HEK293 (cell line): Measurements from ENCODE around the gene PHETA2.

Source experiments
- CTCF ChIA-PET: fragments of 350-600 bp; formaldehyde crosslinking; extraction: SDS; loops from one replicate; lab custom pipeline; 2021; ENCODE audit warnings: antibody characterized with exemption; lab: Yijun Ruan, JAX
- POLR2A ChIA-PET: fragments of 300-600 bp; formaldehyde crosslinking; extraction: SDS; loops from one replicate; lab custom pipeline; 2020; ENCODE audit warnings: antibody characterized with exemption, inconsistent platforms; lab: Yijun Ruan, JAX
- H3K27ac ChIP-seq: fragments of 200-500 bp; sonication (Bioruptor generic); 2 replicates; pipeline ENCODE4 v1.5.1; 2014; ENCODE audit warnings: low read depth, low read length, control low read depth, inconsistent platforms; ENCODE audit errors: extremely low read depth
- H3K36me3 ChIP-seq, 2 experiments: fragments of 200-500 bp in 1 of 2; sonication (Bioruptor generic) in 1 of 2; 1 replicate in 1 of 2; 2 replicates in 1 of 2; pipeline ENCODE4 v1.5.1; 2014 to 2017; ENCODE audit warnings: inconsistent platforms in 2 of 2, low read length in 2 of 2; ENCODE audit not compliant: control insufficient read depth in 2 of 2, insufficient read depth in 1 of 2
- H3K4me1 ChIP-seq: fragments of 200-500 bp; sonication (Bioruptor generic); 2 replicates; pipeline ENCODE4 v1.5.1; 2014; ENCODE audit warnings: mild to moderate bottlenecking, low read length, inconsistent platforms; ENCODE audit not compliant: control insufficient read depth, insufficient read depth
- H3K4me3 ChIP-seq: 2 replicates; pipeline ENCODE4 v1.5.1; 2011; ENCODE audit warnings: low read depth, mild to moderate bottlenecking, control low read depth, low read length, moderate library complexity
- H3K9me3 ChIP-seq: fragments of 200-500 bp; sonication (Bioruptor generic); 2 replicates; pipeline ENCODE4 v1.5.1; 2014; ENCODE audit warnings: low read depth, low read length, inconsistent platforms; ENCODE audit not compliant: control insufficient read depth, insufficient read depth
- KLF8 ChIP-seq: fragments of 450-650 bp; formaldehyde crosslinking; IDR thresholded peaks from 2 replicates; pipeline ENCODE4 v1.5.1; 2016; ENCODE audit warnings: missing biosample characterization, missing genetic modification characterization
- OVOL3 ChIP-seq: fragments of 450-650 bp; formaldehyde crosslinking; IDR thresholded peaks from 2 replicates; pipeline ENCODE4 v1.5.1; 2016; ENCODE audit warnings: missing biosample characterization, missing genetic modification characterization
- REST ChIP-seq: fragments of 450-650 bp; formaldehyde crosslinking; IDR thresholded peaks from 2 replicates; pipeline ENCODE4 v1.5.1; 2016; ENCODE audit warnings: missing biosample characterization, missing genetic modification characterization
- SETDB1 ChIP-seq: IDR thresholded peaks from one replicate; pipeline ENCODE4 v1.6.1; 2017; ENCODE audit warnings: mild to moderate bottlenecking, low read length, moderate library complexity, mixed read lengths; ENCODE audit not compliant: insufficient read length
- SP2 ChIP-seq: fragments of 450-650 bp; formaldehyde crosslinking; IDR thresholded peaks from 2 replicates; pipeline ENCODE4 v1.5.1; 2016; ENCODE audit warnings: missing biosample characterization, missing genetic modification characterization
- TCF7L2 ChIP-seq: IDR thresholded peaks from 2 replicates; pipeline ENCODE4 v1.6.1; 2011; ENCODE audit warnings: low read depth, mild to moderate bottlenecking, inconsistent platforms, low read length, moderate library complexity, borderline replicate concordance
- TRIM28 ChIP-seq: IDR thresholded peaks from 2 replicates; pipeline ENCODE4 v1.6.1; 2011; ENCODE audit warnings: low read length, control low read depth, borderline replicate concordance
- YY2 ChIP-seq: fragments of 450-650 bp; formaldehyde crosslinking; IDR thresholded peaks from 2 replicates; pipeline ENCODE4 v1.5.1; 2016; ENCODE audit warnings: missing biosample characterization, missing genetic modification characterization
- ZBTB8A ChIP-seq: fragments of 450-650 bp; formaldehyde crosslinking; IDR thresholded peaks from 2 replicates; pipeline ENCODE4 v1.5.1; 2016; ENCODE audit warnings: missing biosample characterization, missing genetic modification characterization
- ZFP37 ChIP-seq: fragments of 450-650 bp; formaldehyde crosslinking; IDR thresholded peaks from 2 replicates; pipeline ENCODE4 v1.5.1; 2016; ENCODE audit warnings: missing biosample characterization, missing genetic modification characterization
- ZNF140 ChIP-seq: fragments of 450-650 bp; formaldehyde crosslinking; IDR thresholded peaks from 2 replicates; pipeline ENCODE4 v1.5.1; 2016; ENCODE audit warnings: missing biosample characterization, missing genetic modification characterization
- ZNF146 ChIP-seq: fragments of 450-650 bp; formaldehyde crosslinking; IDR thresholded peaks from 2 replicates; pipeline ENCODE4 v1.5.1; 2016; ENCODE audit warnings: missing biosample characterization, missing genetic modification characterization
- ZNF24 ChIP-seq: fragments of 450-650 bp; formaldehyde crosslinking; IDR thresholded peaks from 2 replicates; pipeline ENCODE4 v1.5.1; 2016; ENCODE audit warnings: missing biosample characterization, missing genetic modification characterization
- ZNF274 ChIP-seq, 2 experiments: fragments of 200-500 bp in 1 of 2; fragments of 450-650 bp in 1 of 2; sonication (Bioruptor generic) in 1 of 2; formaldehyde crosslinking in 1 of 2; IDR thresholded peaks; 2 replicates each; pipeline versions ENCODE4 v1.5.1 to v1.6.1; 2014 to 2016; ENCODE audit warnings: borderline replicate concordance in 1 of 2, inconsistent platforms in 1 of 2, low read length in 1 of 2, missing biosample characterization in 1 of 2, missing genetic modification characterization in 1 of 2
- ZNF426 ChIP-seq: fragments of 450-650 bp; formaldehyde crosslinking; IDR thresholded peaks from 2 replicates; pipeline ENCODE4 v1.5.1; 2017; ENCODE audit warnings: missing biosample characterization, missing genetic modification characterization, mild to moderate bottlenecking, inconsistent platforms, moderate library complexity
- ZNF501 ChIP-seq: fragments of 450-650 bp; formaldehyde crosslinking; IDR thresholded peaks from 2 replicates; pipeline ENCODE4 v1.5.1; 2016; ENCODE audit warnings: missing biosample characterization, missing genetic modification characterization
- ZNF518A ChIP-seq: fragments of 450-650 bp; formaldehyde crosslinking; conservative IDR thresholded peaks from 2 replicates; pipeline ENCODE4 v1.5.1; 2016; ENCODE audit warnings: low read depth, missing biosample characterization, missing genetic modification characterization
- ZNF548 ChIP-seq: fragments of 450-650 bp; formaldehyde crosslinking; IDR thresholded peaks from 2 replicates; pipeline ENCODE4 v1.5.1; 2016; ENCODE audit warnings: missing biosample characterization, missing genetic modification characterization
- ZNF549 ChIP-seq: fragments of 450-650 bp; IDR thresholded peaks from 2 replicates; pipeline ENCODE4 v1.5.1; 2018; ENCODE audit warnings: missing biosample characterization, missing genetic modification characterization, mild to moderate bottlenecking, inconsistent platforms, moderate library complexity
- ZNF560 ChIP-seq: fragments of 450-650 bp; formaldehyde crosslinking; IDR thresholded peaks from 2 replicates; pipeline ENCODE4 v1.5.1; 2017; ENCODE audit warnings: missing biosample characterization, missing genetic modification characterization, borderline replicate concordance
- ZNF645 ChIP-seq: fragments of 450-650 bp; formaldehyde crosslinking; IDR thresholded peaks from 2 replicates; pipeline ENCODE4; 2016; ENCODE audit warnings: missing biosample characterization, missing genetic modification characterization
- ZNF791 ChIP-seq: fragments of 450-650 bp; formaldehyde crosslinking; IDR thresholded peaks from 2 replicates; pipeline ENCODE4 v1.5.1; 2016; ENCODE audit warnings: missing biosample characterization, missing genetic modification characterization

The PHETA2 gene

GRCh38 chr22:42039271-42039670 is 34.8 kb upstream of the PHETA2 start:
- ChIA-PET CTCF (interaction anchor here (0.6 to 0.7 kb wide), 2 partner anchors 83 to 758 kb away, joined by 4 to 7 read pairs; no protein-coding TSS in a partner anchor), POLR2A (interaction anchor here (0.7 kb wide), 2 partner anchors 52 to 842 kb away, joined by 4 to 5 read pairs; no protein-coding TSS in a partner anchor)
- Histone ChIP-seq H3K4me3 (no peak overlapping the region), H3K4me1 (no peaks in the 10 kb centered on the region), H3K27ac (no peak overlapping the region)
- no peak for TF ChIP-seq TCF7L2
- no peak for TF ChIP-seq ZNF560
- TF ChIP-seq KLF8 (tag by site-specific recombination), result no peak
- no peak for TF ChIP-seq OVOL3 (tag by site-specific recombination)
- no peak for TF ChIP-seq ZBTB8A
- no peak for TF ChIP-seq ZNF645 (tag by site-specific recombination)
- no peak for TF ChIP-seq ZFP37
- TF ChIP-seq ZNF501 (tag by site-specific recombination), result no peak
- TF ChIP-seq ZNF426, result no peak
- TF ChIP-seq ZNF518A (tag by site-specific recombination), result no peak
- TF ChIP-seq YY2 (tag by site-specific recombination), result no peak
- TF ChIP-seq ZNF140 (tag by site-specific recombination), result no peak
- TF ChIP-seq ZNF24 (tag by site-specific recombination), result no peak
- TF ChIP-seq ZNF274 (IDR thresholded peaks at IDR 0.05; ENCODE audit: low read length), result no peak
- no peak for TF ChIP-seq ZNF274 (tag by site-specific recombination; IDR thresholded peaks at IDR 0.05; ENCODE audit: borderline replicate concordance)
- no peak for TF ChIP-seq ZNF146
- TF ChIP-seq, all 188 proteins: peak for 0
- H3K9me3 ChIP-seq, result no peaks in the 10 kb centered on the region
- H3K36me3 ChIP-seq, result no peaks in the 10 kb centered on the region

- Histone ChIP-seq H3K9me3 (no peaks in the 10 kb centered on the region), H3K27ac (no peak overlapping the region), H3K4me3 (no peak overlapping the region), H3K4me1 (no peaks in the 10 kb centered on the region), H3K36me3 (no peaks in the 10 kb centered on the region)
- ChIA-PET POLR2A (no interaction called here), CTCF (no interaction called here)
- TF ChIP-seq ZNF791 (tag by site-specific recombination), result peak; percentile 90
- TF ChIP-seq SETDB1, result peak; percentile 97
- no peak for TF ChIP-seq SP2
- TF ChIP-seq ZNF549, result 0 out of 2 replicates have a peak, but pooled peaks have one; percentile 18
- no peak for TF ChIP-seq REST (tag by site-specific recombination)
- TF ChIP-seq TRIM28, result peak; percentile 82; the same call in 1 of the 2 replicates
- TF ChIP-seq ZNF548 (tag by site-specific recombination), result no peak
These were observed 32.3 kb upstream of the PHETA2 start for GRCh38 chr22:42041784-42042183.
